ENCODE results near the gene KCNK4.

KCNK4 gene

GRCh38 chr11:64333556-64333955 lies 42.5 kb downstream of the KCNK4 start:
- H3K27me3 ChIP-seq (ENCODE audit: control insufficient read depth, low read length) = no peaks in the 10 kb centered on the region
- TF ChIP-seq EZH2phosphoT487 (IDR thresholded peaks at IDR 0.05; ENCODE audit: borderline replicate concordance, low read length) = no peak
- no peak for TF ChIP-seq CTCF (IDR thresholded peaks at IDR 0.05; ENCODE audit: low read depth, low read length, poor library complexity, severe bottlenecking)
- H3K9me2 ChIP-seq (replicated peaks; ENCODE audit: control insufficient read depth, low read length) = no peaks in the 10 kb centered on the region
- peaks cover 19% of the 10 kb centered on the region for H3K36me3 ChIP-seq (ENCODE audit: control insufficient read depth, low read length)
- peaks cover 3% of the 10 kb centered on the region; the same call in 1 of the 2 replicates for H4K20me1 ChIP-seq (ENCODE audit: control insufficient read depth, insufficient read depth, low read depth, low read length)
- H3F3A ChIP-seq (ENCODE audit: control insufficient read depth, insufficient read depth) = peaks cover 9% of the 10 kb centered on the region
- peaks cover 47% of the 10 kb centered on the region for H3K4me1 ChIP-seq (ENCODE audit: control insufficient read depth, low read length)
- H3K27ac ChIP-seq (ENCODE audit: low read depth, low read length) = no peak overlapping the region
- H3K4me3 ChIP-seq (ENCODE audit: low read length) = no peak overlapping the region
- H3K9me3 ChIP-seq (ENCODE audit: control insufficient read depth, insufficient read depth, low read length) = no peaks in the 10 kb centered on the region
- H3K79me2 ChIP-seq (ENCODE audit: control insufficient read depth, low read length) = peaks cover 5% of the 10 kb centered on the region
- no peak overlapping the region for H3K4me2 ChIP-seq (ENCODE audit: low read length)

- H3K27ac ChIP-seq (ENCODE audit: low read depth, low read length) = peak overlapping the region; percentile 60
- H3K9me2 ChIP-seq (replicated peaks; ENCODE audit: control insufficient read depth, low read length) = no peaks in the 10 kb centered on the region
- H3K27me3 ChIP-seq (ENCODE audit: control insufficient read depth, low read length) = no peaks in the 10 kb centered on the region
Measured at GRCh38 chr11:64334764-64335735, 43.9 kb downstream of the KCNK4 start.

GRCh38 chr11:64337538-64338249 lies 46.6 kb downstream of the KCNK4 start:
- no peak overlapping the region for H3K27ac ChIP-seq (ENCODE audit: low read depth, low read length)

More at GRCh38 chr11:64334764-64335735, 43.9 kb downstream of the KCNK4 start:
- Histone ChIP-seq H3K4me3 (ENCODE audit: low read length) (peak overlapping the region; percentile 22; the same call in 1 of the 2 replicates), H4K20me1 (ENCODE audit: control insufficient read depth, insufficient read depth, low read depth, low read length) (peaks cover 3% of the 10 kb centered on the region; the same call in 1 of the 2 replicates), H3K4me2 (ENCODE audit: low read length) (peak overlapping the region; percentile 58), H3K4me1 (ENCODE audit: control insufficient read depth, low read length) (peaks cover 60% of the 10 kb centered on the region), H3F3A (ENCODE audit: control insufficient read depth, insufficient read depth) (peaks cover 9% of the 10 kb centered on the region), H3K79me2 (ENCODE audit: control insufficient read depth, low read length) (peaks cover 16% of the 10 kb centered on the region), H3K36me3 (ENCODE audit: control insufficient read depth, low read length) (peaks cover 27% of the 10 kb centered on the region), H3K9me3 (ENCODE audit: control insufficient read depth, insufficient read depth, low read length) (no peaks in the 10 kb centered on the region)
- TF ChIP-seq CTCF (IDR thresholded peaks at IDR 0.05; ENCODE audit: low read depth, low read length, poor library complexity, severe bottlenecking) (no peak), EZH2phosphoT487 (IDR thresholded peaks at IDR 0.05; ENCODE audit: borderline replicate concordance, low read length) (no peak)

More at GRCh38 chr11:64337538-64338249, 46.6 kb downstream of the KCNK4 start:
- no peak overlapping the region for H3K4me2 ChIP-seq (ENCODE audit: low read length)
- H3K9me2 ChIP-seq (replicated peaks; ENCODE audit: control insufficient read depth, low read length) = no peaks in the 10 kb centered on the region
- no peak overlapping the region for H3K4me3 ChIP-seq (ENCODE audit: low read length)
- no peaks in the 10 kb centered on the region for H3K9me3 ChIP-seq (ENCODE audit: control insufficient read depth, insufficient read depth, low read length)
- TF ChIP-seq CTCF (IDR thresholded peaks at IDR 0.05; ENCODE audit: low read depth, low read length, poor library complexity, severe bottlenecking) (no peak), EZH2phosphoT487 (IDR thresholded peaks at IDR 0.05; ENCODE audit: borderline replicate concordance, low read length) (no peak)
- peaks cover 11% of the 10 kb centered on the region; the same call in 1 of the 2 replicates for H4K20me1 ChIP-seq (ENCODE audit: control insufficient read depth, insufficient read depth, low read depth, low read length)
- H3F3A ChIP-seq (ENCODE audit: control insufficient read depth, insufficient read depth) = peaks cover 9% of the 10 kb centered on the region
- H3K36me3 ChIP-seq (ENCODE audit: control insufficient read depth, low read length) = peaks cover 33% of the 10 kb centered on the region
- peaks cover 66% of the 10 kb centered on the region for H3K4me1 ChIP-seq (ENCODE audit: control insufficient read depth, low read length)
- H3K27me3 ChIP-seq (ENCODE audit: control insufficient read depth, low read length) = no peaks in the 10 kb centered on the region
- peaks cover 16% of the 10 kb centered on the region for H3K79me2 ChIP-seq (ENCODE audit: control insufficient read depth, low read length)
